Endodermal cell (in vitro differentiated cells): ENCODE results near the gene COA6. TPM values are rescaled to one million over a fixed set of nuclear protein-coding genes. Genes with fewer than 3 reads are reported as not detected.

Source experiments
- DNase-seq: peaks from one replicate; pipeline ENCODE4 v3.0.0-alpha.2; 2017
- H3K27ac ChIP-seq: 2 replicates; pipeline ENCODE4 v1.5.1; 2013; ENCODE audit warnings: mild to moderate bottlenecking, low read depth, low read length, moderate library complexity
- H3K27me3 ChIP-seq: 2 replicates; pipeline ENCODE4 v1.6.1; 2013; ENCODE audit warnings: mild to moderate bottlenecking, low read length, moderate library complexity; ENCODE audit not compliant: insufficient read depth, control insufficient read depth, poor library complexity, severe bottlenecking
- H3K36me3 ChIP-seq: 2 replicates; pipeline ENCODE4 v1.7.0; 2013; ENCODE audit warnings: mild to moderate bottlenecking, low read length, moderate library complexity; ENCODE audit not compliant: control insufficient read depth, insufficient read depth
- H3K4me1 ChIP-seq: one replicate; pipeline ENCODE4 v1.7.0; 2013; ENCODE audit warnings: low read length; ENCODE audit not compliant: control insufficient read depth, insufficient read depth
- H3K4me3 ChIP-seq: 2 replicates; pipeline ENCODE4 v1.5.1; 2013; ENCODE audit warnings: mild to moderate bottlenecking, low read length, moderate library complexity
- H3K9ac ChIP-seq: 2 replicates; pipeline ENCODE4 v1.6.1; 2013; ENCODE audit warnings: mild to moderate bottlenecking, low read length, moderate library complexity; ENCODE audit not compliant: poor library complexity, severe bottlenecking; ENCODE audit errors: extremely low read depth
- H3K9me3 ChIP-seq: 2 replicates; pipeline ENCODE4 v1.6.1; 2013; ENCODE audit warnings: mild to moderate bottlenecking, low read length, moderate library complexity; ENCODE audit not compliant: control insufficient read depth
- H3K27ac Mint-ChIP-seq: 2 replicates; pipeline ENCODE4 v1.8.0; 2020; ENCODE audit warnings: mixed read lengths
- H3K27me3 Mint-ChIP-seq: 2 replicates; pipeline ENCODE4 v1.8.0; 2021; ENCODE audit warnings: mild to moderate bottlenecking, mixed read lengths; ENCODE audit not compliant: insufficient read depth
- H3K36me3 Mint-ChIP-seq: 2 replicates; pipeline ENCODE4 v1.8.0; 2020; ENCODE audit warnings: low read depth, mixed read lengths
- H3K4me1 Mint-ChIP-seq: 2 replicates; pipeline ENCODE4 v1.8.0; 2020; ENCODE audit warnings: mixed read lengths
- H3K4me3 Mint-ChIP-seq: 2 replicates; pipeline ENCODE4 v1.8.0; 2020; ENCODE audit warnings: mild to moderate bottlenecking, moderate library complexity, mixed read lengths
- H3K9me3 Mint-ChIP-seq: 2 replicates; pipeline ENCODE4 v1.8.0; 2020; ENCODE audit warnings: mild to moderate bottlenecking, mixed read lengths
- CTCF ChIP-seq: fragments of 200-600 bp; sonication (generic); conservative IDR thresholded peaks from 2 replicates; pipeline ENCODE4 v1.5.0; 2021; ENCODE audit warnings: antibody characterized with exemption, mild to moderate bottlenecking
- WGBS, 2 experiments: methylation state at CpG; one replicate each; pipeline versions ENCODE4 v1.1.5 to v1.1.7; 2013; ENCODE audit warnings: missing lambda C conversion rate in 2 of 2, mixed read lengths in 1 of 2; ENCODE audit not compliant: insufficient coverage in 1 of 2, insufficient read length in 1 of 2; 5-methylcytosine and 5-hydroxymethylcytosine counted together
- total RNA-seq, 2 donors: library from RNA; stranded (reverse); fragmentation: NEBNext Ultra II Directional in 1 of 2; extraction: Animal tissue kit (Norgen Biotek cat#: 25700) in 1 of 2; gene quantifications; 2 replicates in 1 of 2; 3 replicates in 1 of 2; pipeline ENCODE4 v1.2.1, GENCODE V29; 2021

The COA6 gene
- total RNA-seq, 2 donors from 2014 or later: 33.9 to 37.4 TPM

- H3K4me3 ChIP-seq: no peak overlapping the region
- H3K4me3 Mint-ChIP-seq: no peak overlapping the region
- H3K9ac ChIP-seq: no peak overlapping the region
- no peaks in the 10 kb centered on the region for H3K4me1 Mint-ChIP-seq
- H3K9me3 Mint-ChIP-seq: peaks cover 4% of the 10 kb centered on the region
- WGBS, 2 experiments: 95 to 96% methylated on average over 4 to 5 of the region's 5 CpGs
- H3K36me3 ChIP-seq: peaks cover 17% of the 10 kb centered on the region
- no peak overlapping the region for H3K27ac ChIP-seq
- H3K4me1 ChIP-seq: no peaks in the 10 kb centered on the region
- H3K27me3 Mint-ChIP-seq: no peaks in the 10 kb centered on the region
- H3K27me3 ChIP-seq: no peaks in the 10 kb centered on the region
- peaks cover 41% of the 10 kb centered on the region for H3K36me3 Mint-ChIP-seq
- H3K27ac Mint-ChIP-seq: no peak overlapping the region
- H3K9me3 ChIP-seq: no peaks in the 10 kb centered on the region
- no peak for TF ChIP-seq CTCF
- DNase-seq: no peak
Observed at GRCh38 chr1:234395297-234395696, 22.0 kb downstream of the COA6 start.

GRCh38 chr1:234396092-234396491 is 22.8 kb downstream of the COA6 start:
- Histone ChIP-seq H3K36me3 (peaks cover 19% of the 10 kb centered on the region), H3K9me3 (no peaks in the 10 kb centered on the region), H3K4me3 (no peak overlapping the region), H3K9ac (no peak overlapping the region), H3K27me3 (no peaks in the 10 kb centered on the region), H3K4me1 (no peaks in the 10 kb centered on the region), H3K27ac (no peak overlapping the region)
- Mint-ChIP-seq H3K4me3 (no peak overlapping the region), H3K27me3 (no peaks in the 10 kb centered on the region), H3K9me3 (peaks cover 4% of the 10 kb centered on the region), H3K27ac (no peak overlapping the region), H3K4me1 (no peaks in the 10 kb centered on the region), H3K36me3 (peaks cover 38% of the 10 kb centered on the region)
- DNase-seq: no peak
- no peak for TF ChIP-seq CTCF
- 94 to 96% methylated on average over 7 to 8 of the region's 8 CpGs for WGBS, 2 experiments

GRCh38 chr1:234396871-234397270 is 23.6 kb downstream of the COA6 start:
- no peak overlapping the region for H3K27ac Mint-ChIP-seq
- no peaks in the 10 kb centered on the region for H3K27me3 ChIP-seq
- H3K27me3 Mint-ChIP-seq: no peaks in the 10 kb centered on the region
- no peak overlapping the region for H3K27ac ChIP-seq
- H3K36me3 Mint-ChIP-seq: peaks cover 33% of the 10 kb centered on the region
- peaks cover 15% of the 10 kb centered on the region for H3K36me3 ChIP-seq
- H3K4me1 ChIP-seq: no peaks in the 10 kb centered on the region
- no peak for DNase-seq
- no peak overlapping the region for H3K4me3 Mint-ChIP-seq
- 93 to 97% methylated on average over 6 of the region's 6 CpGs for WGBS, 2 experiments
- no peak overlapping the region for H3K4me3 ChIP-seq
- no peak overlapping the region for H3K9ac ChIP-seq
- peaks cover 4% of the 10 kb centered on the region for H3K9me3 Mint-ChIP-seq
- no peaks in the 10 kb centered on the region for H3K4me1 Mint-ChIP-seq
- no peaks in the 10 kb centered on the region for H3K9me3 ChIP-seq
- no peak for TF ChIP-seq CTCF
